HG03469 (cell line): ENCODE results near the gene LSS.
"Not testable (repeated sequence)": the region's sequence is repeated elsewhere in the genome, so short reads cannot be mapped to it uniquely, and the experiment has no call there.

Experiments
- ATAC-seq: cut with Tn5 transposase; IDR thresholded peaks from one replicate; pipeline ENCODE4 v1.9.1; 2021; ENCODE audit warnings: mild to moderate bottlenecking, moderate library complexity, moderate number of reproducible peaks; ENCODE audit not compliant: unreplicated experiment

Gene LSS

GRCh38 chr21:46171996-46172862 is 56.3 kb downstream of the LSS start:
- ATAC-seq: no peak

- ATAC-seq: no peak
Observed at GRCh38 chr21:46171585-46171984, 57.0 kb downstream of the LSS start.

DNA sequence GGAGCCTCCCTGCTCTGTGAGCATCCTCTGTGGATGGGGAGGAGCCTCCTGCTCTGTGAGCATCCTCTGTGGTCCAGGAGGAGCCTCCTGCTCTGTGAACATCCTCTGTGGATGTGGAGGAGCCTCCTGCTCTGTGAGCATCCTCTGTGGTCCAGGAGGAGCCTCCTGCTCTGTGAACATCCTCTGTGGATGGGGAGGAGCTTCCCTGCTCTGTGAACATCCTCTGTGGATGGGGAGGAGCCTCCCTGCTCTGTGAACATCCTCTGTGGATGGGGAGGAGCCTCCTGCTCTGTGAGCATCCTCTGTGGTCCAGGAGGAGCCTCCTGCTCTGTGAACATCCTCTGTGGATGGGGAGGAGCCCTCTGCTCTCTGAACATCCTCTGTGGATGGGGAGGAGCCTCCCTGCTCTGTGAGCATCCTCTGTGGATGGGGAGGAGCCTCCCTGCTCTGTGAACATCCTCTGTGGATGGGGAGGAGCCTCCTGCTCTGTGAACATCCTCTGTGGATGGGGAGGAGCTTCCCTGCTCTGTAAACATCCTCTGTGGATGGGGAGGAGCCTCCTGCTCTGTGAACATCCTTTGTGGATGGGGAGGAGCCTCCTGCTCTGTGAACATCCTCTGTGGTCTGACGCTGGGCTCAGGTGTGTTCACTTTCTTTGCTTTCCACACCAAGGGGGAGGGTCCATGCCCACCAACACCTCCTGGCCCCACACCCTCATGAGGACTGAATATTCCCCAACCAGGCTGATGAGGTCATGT is 58.0 kb downstream of the LSS start:
- ATAC-seq: not testable (repeated sequence)

DNA sequence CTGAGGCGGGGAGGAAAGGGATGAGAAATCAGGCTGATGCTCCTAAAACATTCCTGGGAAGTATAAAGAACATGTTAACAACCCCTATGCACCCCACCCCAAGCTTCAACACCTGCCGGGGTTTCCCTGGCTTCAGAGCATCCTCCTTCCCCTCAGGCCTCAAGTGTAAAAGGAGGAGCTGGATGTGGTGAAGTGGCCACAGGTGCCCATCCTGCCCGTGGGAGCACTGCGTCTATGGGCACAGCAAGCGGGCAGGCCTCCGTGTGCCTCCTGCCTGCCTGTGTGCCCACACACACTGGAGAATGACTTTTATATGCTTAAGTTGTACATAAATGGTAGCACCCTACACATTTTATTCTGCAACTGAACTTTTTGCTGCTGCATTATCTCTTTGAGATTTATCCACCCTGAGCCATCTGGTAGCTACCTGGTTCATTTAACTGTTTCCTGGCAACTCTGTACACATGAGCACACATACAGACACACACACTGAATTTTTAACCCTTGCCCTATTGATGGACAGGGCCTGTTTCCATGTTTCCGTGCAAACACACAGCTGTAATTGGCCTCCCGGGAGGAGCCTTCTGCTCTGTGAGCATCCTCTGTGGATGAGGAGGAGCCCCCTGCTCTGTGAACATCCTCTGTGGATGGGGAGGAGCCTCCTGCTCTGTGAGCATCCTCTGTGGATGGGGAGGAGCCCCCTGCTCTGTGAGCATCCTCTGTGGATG is 59.8 kb downstream of the LSS start:
- ATAC-seq: no peak

DNA sequence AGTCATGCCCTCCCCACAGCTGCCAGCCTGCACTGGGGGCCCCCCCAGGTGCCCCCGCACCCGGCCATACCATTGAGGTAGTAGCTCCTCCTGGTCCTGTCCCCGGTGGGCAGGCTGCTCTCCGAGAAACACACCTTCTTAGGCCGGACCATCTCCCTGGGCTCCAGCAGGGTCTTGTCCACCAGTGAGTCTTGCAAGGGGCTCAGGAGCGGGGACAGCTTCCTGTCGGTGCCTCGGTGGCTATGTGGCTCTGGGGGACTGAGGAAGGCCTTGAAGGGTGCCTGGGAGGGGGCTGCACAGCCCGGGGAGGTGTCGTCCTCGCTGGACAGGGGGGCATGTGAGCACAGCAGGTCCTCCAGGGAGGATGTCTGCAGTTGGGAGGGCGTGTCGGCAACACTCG is 60.3 kb downstream of the LSS start:
- no peak for ATAC-seq

- no peak for ATAC-seq
Observed at GRCh38 chr21:46165098-46165497, 63.5 kb downstream of the LSS start.

GRCh38 chr21:46163380-46163779 is 65.2 kb downstream of the LSS start:
- no peak for ATAC-seq

DNA sequence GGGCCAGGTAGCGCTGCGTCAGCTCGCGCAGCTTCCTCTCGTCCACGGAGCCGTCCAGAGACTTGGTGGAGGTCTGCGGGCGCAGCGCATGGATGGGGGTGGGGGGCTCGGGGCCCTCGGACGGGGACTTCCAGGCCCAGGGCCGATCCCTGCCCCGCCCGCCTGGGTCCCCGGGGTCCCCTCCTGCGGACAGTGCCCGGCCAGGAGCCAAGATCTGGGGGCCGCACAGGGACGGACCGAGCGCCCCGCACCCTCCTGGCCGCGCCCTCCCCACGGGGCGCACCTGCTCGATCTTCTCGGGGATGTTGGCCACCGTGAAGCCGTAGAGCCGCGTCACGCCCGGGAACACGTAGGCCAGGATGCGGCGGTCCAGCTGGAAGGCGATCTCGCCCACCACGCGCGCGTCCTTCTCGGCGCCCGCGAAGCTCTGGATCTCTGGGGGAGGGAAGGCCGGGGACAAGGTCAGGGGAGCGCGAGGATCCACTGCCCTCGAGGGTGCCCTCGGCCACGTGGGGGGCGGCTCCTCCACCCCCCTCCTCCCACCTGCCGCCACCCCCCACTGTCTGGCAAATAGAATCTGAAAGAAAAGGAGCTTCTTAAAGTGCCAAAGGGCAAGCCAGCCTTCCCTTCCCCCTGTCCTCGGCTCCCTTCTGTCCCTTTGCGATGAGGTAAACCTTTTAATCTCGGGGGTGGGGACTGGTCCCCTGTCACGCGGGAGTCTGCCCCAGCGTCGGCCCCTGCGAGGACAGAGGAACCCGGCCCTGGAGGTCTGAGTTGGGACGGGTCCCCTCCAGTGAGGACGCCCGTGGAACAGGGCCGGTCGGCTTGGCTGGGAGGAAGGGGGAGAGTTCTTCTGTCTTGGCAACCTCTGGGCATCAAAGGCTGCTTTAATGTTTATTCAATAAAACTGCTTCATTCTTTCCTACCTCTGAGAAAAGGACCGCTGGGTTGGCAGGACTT is 66.7 kb downstream of the LSS start:
- ATAC-seq: no peak

DNA sequence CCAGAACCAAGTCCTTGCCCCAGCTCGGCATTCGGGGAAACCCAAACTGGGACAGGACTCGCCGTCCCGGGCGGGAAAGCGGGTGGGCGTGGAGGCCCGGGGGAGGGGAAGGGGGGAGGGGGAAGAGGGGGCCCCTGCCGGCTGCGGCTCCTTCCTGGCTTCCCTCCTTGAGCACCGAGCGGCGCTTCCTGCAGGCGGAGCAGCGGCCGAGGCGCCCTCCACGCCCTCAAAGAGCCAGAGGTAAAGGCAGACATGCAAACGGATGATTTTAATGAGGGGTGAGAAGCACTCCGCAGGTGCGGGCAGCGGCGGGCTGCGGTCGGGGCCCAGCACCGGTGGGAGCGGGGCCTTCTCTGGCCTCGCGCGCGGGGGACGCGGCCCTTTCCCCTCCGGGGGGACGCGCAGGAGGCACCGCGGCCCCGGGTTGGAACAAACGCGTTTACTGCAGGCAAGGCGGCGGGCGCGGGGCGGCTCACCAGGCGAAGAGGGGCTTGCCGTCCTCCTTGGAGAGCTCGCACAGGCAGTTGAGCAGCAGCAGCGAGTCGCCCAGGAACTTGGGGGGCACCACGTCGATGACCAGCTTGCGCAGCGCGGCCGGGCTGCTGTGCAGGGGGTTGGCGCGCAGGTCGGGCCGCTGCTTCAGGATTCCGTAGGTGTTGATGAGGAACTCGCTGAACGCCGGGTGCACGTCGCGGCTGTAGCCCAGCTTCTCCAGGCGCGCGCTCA is 67.5 kb downstream of the LSS start:
- no peak for ATAC-seq

DNA sequence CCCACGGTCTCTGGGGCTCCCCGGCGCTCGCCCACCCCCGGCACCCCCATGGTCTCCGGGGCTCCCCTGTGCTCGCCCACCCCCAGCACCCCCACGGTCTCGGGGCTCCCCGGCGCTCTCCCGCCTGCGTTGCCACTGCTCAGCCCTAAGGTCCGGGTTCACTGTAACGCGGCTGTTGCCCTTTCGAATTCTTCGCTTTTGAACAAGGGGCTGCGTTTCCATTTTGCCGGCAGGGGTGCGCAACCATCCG is 68.0 kb downstream of the LSS start:
- ATAC-seq: no peak

DNA sequence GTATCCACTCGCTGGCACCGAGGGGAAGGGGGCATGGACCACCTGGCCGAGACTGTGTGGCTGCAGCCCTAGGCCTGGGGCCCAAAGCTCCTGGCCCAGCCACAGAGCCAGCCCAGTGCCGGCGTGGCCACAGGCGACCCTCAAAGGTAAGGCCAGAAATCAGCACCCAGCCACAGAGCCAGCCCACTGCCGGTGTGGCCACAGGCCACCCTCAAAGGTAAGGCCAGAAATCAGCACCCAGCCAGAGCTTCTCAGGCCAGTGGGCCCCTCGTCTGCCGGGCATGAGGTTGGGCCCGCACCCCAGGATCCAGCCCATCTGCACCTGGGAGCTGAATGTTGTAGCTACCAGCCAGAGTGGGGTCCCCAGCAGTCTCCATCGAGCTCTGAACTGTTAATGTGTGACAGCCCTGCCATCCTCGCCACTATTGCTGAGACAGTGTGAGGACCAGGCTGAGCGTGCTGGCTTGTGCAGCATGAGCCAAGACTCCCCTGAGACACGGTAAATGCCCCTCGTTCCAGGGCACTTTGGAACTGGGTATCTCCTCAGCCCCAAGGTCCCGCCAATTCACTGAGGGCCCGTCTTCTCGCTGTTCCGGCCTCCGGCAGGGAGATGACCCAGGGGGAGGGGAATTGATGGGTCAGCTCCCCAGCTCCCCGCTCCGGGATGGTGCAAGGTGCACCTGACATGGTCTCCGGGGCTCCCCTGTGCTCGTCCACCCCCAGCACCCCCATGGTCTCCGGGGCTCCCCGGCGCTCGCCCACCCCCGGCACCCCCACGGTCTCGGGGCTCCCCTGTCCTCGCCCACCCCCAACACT is 68.5 kb downstream of the LSS start:
- no peak for ATAC-seq

DNA sequence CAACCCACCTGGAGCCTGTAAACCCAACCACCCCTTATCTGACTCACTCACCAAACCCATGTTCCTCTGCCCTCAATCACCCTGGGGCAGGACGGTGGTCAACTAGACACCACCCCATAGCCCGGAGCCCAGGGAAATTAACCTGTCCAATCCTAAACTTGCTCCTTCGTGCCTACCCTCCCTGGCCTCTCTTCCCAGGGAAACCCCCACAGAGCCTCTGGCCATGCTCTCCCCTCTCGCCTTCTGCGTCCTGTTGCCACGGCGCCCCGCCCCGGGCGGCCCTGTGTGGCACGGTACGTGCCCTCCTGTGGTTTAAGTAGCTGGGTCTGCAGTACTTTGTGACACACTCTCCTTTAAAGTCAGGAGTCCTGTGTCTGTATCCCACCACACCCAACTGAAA is 69.2 kb downstream of the LSS start:
- no peak for ATAC-seq

DNA sequence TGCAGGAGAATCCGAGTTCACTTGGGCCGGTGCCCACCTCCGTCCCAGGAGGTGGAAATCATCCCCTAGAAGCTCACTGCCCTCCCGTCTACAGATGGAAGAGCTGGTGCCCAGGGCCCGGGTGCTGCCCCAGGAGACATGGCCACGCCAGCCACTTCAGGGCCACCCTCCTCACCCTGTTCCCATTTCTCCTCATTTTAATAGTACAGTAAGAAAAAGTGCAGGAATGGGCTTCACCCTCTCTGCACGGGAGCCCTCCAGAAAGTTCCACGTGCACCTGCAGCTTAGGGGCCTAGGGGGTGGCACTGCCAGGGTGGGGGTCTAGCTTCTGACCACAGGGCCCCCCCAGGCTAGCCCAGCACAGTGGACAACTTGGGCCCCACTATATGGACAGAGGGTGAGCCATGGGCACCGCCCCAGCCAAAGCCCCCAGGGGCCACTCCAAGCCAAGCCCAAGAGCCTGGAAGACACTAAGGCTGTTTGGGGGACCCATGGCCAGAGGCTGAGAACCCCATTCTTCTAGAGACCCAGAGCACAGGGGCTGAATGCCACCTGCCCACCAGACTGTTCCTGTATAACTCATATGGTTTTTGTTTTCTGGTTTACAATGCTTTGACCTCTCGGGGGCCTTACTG is 69.8 kb downstream of the LSS start:
- no peak for ATAC-seq

DNA sequence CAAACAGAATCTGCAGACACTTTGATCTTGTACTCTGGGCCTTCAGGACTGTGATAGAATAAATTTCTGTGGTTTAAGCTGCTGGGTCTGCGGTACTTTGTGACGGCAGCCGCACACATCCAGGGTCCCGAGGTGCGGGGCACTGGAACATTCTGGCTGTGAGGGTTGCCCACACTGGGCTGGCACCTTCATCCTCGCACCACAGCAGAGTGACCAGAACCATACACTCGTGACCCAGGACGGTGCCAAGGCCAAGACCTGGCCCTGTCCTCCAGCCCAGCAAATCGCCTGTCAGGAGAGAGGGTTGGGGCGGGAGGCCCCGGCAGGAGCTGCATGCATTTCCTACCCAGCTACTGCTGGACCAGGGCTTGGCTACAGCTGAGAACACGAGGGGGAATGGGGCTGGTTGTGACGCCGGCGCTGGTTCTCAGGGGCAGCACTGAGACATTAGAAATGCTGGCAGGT is 70.6 kb downstream of the LSS start:
- ATAC-seq: no peak

- no peak for ATAC-seq
Observed at GRCh38 chr21:46157396-46157986, 71.1 kb downstream of the LSS start.

GRCh38 chr21:46156678-46157077 is 71.9 kb downstream of the LSS start:
- ATAC-seq: no peak

DNA sequence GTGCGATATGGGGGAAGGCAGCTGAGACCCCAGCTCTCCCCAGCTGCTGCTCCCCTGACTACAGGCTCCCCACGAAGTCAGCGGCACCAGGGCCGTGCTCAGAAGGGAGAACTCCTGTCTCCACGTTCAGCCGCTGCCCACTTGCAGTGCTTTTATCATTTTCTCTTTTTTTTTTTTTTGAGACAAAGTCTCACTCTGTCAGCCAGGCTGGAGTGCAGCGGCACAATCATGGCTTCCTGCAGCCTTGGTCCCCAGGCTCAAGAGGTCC is 72.3 kb downstream of the LSS start:
- no peak for ATAC-seq

DNA sequence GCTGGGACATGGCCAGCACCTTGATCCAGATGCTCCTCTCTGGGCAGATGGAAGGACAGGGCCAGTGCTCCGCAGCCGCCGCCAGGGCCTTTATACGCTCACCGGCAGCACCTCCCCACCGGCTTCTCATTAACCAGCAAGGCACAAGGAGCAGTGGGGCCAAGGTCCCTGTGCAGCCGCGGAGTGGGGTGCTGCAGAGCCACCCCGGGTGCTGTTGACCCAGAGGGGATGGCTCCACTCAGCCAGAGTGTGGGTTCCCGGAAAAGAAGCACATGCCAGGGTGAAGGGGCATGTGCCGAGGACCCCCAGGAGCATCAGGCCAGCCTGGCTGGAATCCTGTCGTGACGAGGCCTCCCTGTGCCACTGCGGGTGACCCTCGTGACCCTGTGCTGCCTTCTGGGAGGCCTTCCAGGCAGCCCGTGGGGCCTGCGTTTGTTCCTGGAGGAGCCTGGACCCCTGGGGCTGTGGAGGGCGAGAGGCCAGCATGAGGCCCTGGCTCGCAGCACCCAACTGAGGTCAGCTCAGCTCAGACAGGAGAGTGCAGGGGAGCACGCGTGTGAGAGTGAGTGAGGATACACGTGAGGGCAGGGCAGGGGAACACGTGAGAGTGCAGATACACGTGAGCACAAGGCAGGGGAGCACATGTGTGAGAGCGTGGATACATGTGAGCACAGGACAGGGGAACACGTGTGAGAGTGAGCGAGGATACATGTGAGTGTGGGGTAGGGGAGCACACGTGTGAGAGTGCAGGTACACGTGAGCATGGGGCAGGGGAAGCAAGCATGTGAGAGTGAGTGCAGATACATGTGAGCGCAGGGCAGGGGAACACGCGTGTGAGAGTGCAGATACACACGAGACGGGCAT is 72.8 kb downstream of the LSS start, which contains the start of gene FTCD:
Gene FTCD, minus strand, starts transcription at position 66 of the 864 bp plus-strand sequence. Its CDS starts 56 bp downstream, at position 10.
- no peak for ATAC-seq
